ENCODE results near the gene HOXC11.

Gene HOXC11

DNA sequence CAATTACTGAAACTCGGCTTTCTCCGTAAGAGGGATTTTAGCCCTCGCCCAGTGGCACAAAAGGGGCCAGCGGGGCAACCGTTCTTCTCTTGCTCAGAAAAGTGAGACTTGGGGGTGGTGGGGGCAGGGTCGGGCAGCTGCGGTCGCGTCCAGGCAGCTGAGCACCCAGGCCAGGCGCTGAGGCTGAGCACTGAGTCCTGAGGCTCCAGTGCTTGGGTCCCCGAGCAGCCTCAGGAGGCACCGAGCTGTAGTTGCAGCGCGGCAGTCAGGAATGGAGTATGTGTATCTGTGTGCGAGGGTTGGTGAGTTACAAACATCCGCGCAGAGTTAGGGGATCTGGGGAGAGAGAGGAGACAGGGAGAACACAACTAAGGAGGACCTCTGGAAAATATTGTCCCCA is 51.2 kb downstream of the HOXC11 start:
- Histone ChIP-seq H3K9ac (ENCODE audit: insufficient read length, low read depth) (no peak overlapping the region), H3K27me3 (ENCODE audit: insufficient read depth, insufficient read length) (peaks cover 100% of the 10 kb centered on the region), H3K36me3 (ENCODE audit: insufficient read depth, insufficient read length, low read length) (no peaks in the 10 kb centered on the region), H3K4me3 (ENCODE audit: insufficient read length, low read depth) (no peak overlapping the region), H3K9me3 (ENCODE audit: insufficient read depth, low read length) (no peaks in the 10 kb centered on the region), H3K4me1 (ENCODE audit: insufficient read depth, insufficient read length) (peaks cover 5% of the 10 kb centered on the region)
- no peak for DNase-seq (ENCODE audit: low read depth, low spot score)
- peak; percentile 94 for TF ChIP-seq SUZ12 (IDR thresholded peaks at IDR 0.05; ENCODE audit: extremely low read depth, insufficient read depth, insufficient read length)
- TF ChIP-seq YY1 (IDR thresholded peaks at IDR 0.05; ENCODE audit: insufficient read depth, insufficient read length): no peak
- no peak for TF ChIP-seq ZNF274 (IDR thresholded peaks at IDR 0.05; ENCODE audit: low read depth, low read length)

DNA sequence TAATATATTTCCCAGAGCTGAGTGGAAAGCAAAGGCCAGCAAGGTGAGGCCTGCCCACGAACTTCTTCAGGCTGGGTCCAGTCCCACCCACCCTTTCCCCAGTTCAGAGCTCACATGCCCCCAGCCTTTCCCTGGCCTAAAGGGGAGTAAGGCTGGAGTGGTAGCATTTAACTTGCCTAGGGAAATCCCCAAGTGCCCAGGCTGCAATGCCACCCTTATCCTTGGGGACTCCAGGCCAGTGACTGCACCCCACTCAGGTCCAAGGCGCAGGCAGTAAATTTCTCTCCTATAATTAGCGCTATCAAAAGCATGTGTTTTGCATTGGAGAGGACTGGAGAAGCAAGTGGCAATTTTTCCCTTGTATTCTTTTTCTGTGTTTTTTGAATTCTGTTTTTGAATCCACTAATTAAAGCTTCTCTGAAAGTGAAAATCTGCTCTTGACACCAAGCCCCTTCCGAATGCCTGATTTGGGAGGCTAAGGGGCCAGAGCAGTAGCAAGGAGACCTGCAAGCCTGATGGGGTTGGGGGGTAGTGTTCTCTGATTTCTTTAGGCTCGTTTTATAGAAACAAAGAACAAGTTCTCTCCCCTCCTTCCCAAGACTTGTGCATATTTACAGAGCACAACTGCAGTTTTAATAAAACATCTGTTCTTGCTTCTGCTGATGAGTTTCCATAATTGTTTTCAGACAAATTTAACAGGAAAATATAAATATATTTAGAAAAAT is 51.8 kb downstream of the HOXC11 start:
- H3K36me3 ChIP-seq (ENCODE audit: insufficient read depth, insufficient read length, low read length): no peaks in the 10 kb centered on the region
- H3K27me3 ChIP-seq (ENCODE audit: insufficient read depth, insufficient read length): peaks cover 100% of the 10 kb centered on the region
- no peak for DNase-seq (ENCODE audit: low read depth, low spot score)
- H3K9me3 ChIP-seq (ENCODE audit: insufficient read depth, low read length): no peaks in the 10 kb centered on the region
- no peak overlapping the region for H3K9ac ChIP-seq (ENCODE audit: insufficient read length, low read depth)
- TF ChIP-seq YY1 (IDR thresholded peaks at IDR 0.05; ENCODE audit: insufficient read depth, insufficient read length) (no peak), SUZ12 (IDR thresholded peaks at IDR 0.05; ENCODE audit: extremely low read depth, insufficient read depth, insufficient read length) (peak; percentile 52)
- H3K4me1 ChIP-seq (ENCODE audit: insufficient read depth, insufficient read length): peaks cover 8% of the 10 kb centered on the region
- H3K4me3 ChIP-seq (ENCODE audit: insufficient read length, low read depth): no peak overlapping the region

DNA sequence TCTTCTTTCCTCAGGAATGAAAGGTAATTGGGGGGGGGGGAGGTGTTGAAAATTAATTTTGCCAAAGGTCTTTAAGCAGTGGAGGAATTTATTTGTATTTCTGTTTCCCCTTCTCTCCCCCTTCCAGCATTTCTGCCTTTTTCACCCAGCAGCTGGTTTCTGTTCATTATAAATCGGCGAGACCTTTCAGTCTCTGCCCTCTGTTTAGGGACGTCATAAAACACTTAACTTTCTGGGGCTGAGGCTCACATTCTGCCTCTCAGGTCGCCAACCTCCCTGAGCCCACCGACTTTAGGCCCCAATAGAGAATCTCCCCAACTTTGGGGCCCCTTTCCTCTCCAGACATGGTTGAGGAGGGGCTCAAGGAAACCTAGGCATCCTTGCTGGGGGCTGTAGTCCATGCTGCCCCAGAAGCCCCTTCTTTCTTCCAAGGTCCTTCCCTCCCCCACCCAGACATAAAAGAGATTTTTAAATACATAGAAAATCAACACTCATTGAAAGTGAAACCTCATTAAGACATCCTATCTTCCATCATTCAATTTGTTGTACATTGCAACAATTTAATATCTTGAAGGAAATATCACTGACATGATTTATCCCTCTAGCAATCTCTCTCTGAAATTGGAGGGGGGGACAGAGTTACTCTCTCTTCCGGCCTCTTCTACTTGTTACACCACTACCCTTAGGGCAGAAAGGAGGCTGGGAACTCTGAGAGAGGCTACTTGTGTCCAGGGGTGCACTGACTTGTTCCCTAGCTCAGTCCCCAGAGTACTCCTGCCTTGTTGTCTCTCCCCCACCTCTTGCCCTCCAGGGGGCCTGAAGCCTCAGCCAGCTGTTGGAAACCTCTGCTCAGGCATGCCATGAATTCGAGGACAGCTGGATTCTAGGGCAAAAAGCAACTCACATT is 52.8 kb downstream of the HOXC11 start:
- no peak overlapping the region for H3K9ac ChIP-seq (ENCODE audit: insufficient read length, low read depth)
- peaks cover 100% of the 10 kb centered on the region for H3K27me3 ChIP-seq (ENCODE audit: insufficient read depth, insufficient read length)
- H3K36me3 ChIP-seq (ENCODE audit: insufficient read depth, insufficient read length, low read length): no peaks in the 10 kb centered on the region
- no peaks in the 10 kb centered on the region for H3K9me3 ChIP-seq (ENCODE audit: insufficient read depth, low read length)
- no peak overlapping the region for H3K4me3 ChIP-seq (ENCODE audit: insufficient read length, low read depth)
- no peak for TF ChIP-seq SUZ12 (IDR thresholded peaks at IDR 0.05; ENCODE audit: extremely low read depth, insufficient read depth, insufficient read length)
- no peak for TF ChIP-seq ZNF274 (IDR thresholded peaks at IDR 0.05; ENCODE audit: low read depth, low read length)
- TF ChIP-seq YY1 (IDR thresholded peaks at IDR 0.05; ENCODE audit: insufficient read depth, insufficient read length): no peak
- no peak for DNase-seq (ENCODE audit: low read depth, low spot score)
- H3K4me1 ChIP-seq (ENCODE audit: insufficient read depth, insufficient read length): peaks cover 8% of the 10 kb centered on the region

DNA sequence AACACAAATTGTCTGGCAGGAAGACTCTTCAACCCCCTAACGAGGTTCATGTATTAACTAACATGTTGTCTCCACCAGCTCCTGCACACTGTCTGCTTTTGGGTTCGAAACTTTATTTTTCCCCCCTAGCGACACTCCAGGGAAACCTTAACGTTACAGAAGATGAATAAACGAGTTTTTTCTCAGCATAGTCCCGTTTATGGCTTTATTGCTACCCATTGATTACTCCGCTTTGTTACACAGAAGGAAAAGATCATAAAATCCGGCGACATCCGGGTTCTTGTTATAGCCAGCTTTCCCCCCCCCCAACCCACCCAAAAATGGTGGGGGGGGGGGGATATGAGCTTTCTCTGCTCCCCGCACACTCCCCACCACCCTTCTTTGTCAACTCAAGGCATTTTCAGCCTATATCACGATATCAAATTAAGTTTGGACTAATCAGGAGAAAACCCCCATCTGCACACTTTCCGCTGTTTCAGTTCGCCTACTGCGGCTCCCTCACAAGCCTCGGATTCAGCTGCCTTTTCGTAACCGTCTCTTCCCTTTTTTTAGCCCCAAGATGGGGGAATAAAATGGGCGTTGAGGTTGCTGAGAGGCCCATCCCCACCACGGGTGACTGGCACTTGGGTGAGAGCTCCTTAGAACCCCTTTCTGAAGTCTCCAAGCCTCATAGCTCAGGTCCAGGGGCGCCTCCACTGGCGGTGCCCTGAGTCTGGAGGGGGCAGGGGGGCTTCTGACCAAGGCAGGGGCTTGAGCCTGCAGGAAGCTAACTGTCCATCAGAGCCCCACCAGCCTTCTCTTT is 53.9 kb downstream of the HOXC11 start:
- Histone ChIP-seq H3K9ac (ENCODE audit: insufficient read length, low read depth) (no peak overlapping the region), H3K4me3 (ENCODE audit: insufficient read length, low read depth) (no peak overlapping the region), H3K9me3 (ENCODE audit: insufficient read depth, low read length) (no peaks in the 10 kb centered on the region), H3K27me3 (ENCODE audit: insufficient read depth, insufficient read length) (peaks cover 100% of the 10 kb centered on the region), H3K36me3 (ENCODE audit: insufficient read depth, insufficient read length, low read length) (no peaks in the 10 kb centered on the region), H3K4me1 (ENCODE audit: insufficient read depth, insufficient read length) (peaks cover 10% of the 10 kb centered on the region)
- TF ChIP-seq SUZ12 (IDR thresholded peaks at IDR 0.05; ENCODE audit: extremely low read depth, insufficient read depth, insufficient read length) (no peak), YY1 (IDR thresholded peaks at IDR 0.05; ENCODE audit: insufficient read depth, insufficient read length) (no peak), ZNF274 (IDR thresholded peaks at IDR 0.05; ENCODE audit: low read depth, low read length) (no peak)
- DNase-seq (ENCODE audit: low read depth, low spot score): no peak
